Activated T-cell treated with anti-CD3 and anti-CD28 coated beads for 4 hours (primary cell): ENCODE measurements around the gene DYNC1I1.

Source experiments
- DNase-seq: peaks from one replicate; pipeline ENCODE4 v3.0.0-alpha.2; 2020

The DYNC1I1 gene

DNA sequence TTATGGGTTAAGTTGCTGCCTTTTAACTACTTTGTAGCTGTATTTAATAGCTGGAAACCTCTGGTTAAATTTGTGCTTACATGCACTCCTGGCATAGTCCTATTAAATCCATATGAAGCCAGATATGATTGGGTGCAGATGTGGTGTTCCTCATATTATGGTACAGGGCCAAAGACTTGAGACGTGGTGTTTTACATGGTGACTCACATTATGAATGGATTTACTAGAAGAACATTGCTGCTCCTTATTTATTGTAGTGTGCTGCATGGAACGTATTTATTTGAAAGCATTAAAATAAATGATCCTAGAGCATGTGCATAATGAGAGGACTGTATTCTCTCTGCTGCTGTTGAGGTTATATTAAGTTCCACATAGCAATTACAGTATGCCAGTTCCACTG lies 325.5 kb downstream of the DYNC1I1 start:
- no peak for DNase-seq

DNA sequence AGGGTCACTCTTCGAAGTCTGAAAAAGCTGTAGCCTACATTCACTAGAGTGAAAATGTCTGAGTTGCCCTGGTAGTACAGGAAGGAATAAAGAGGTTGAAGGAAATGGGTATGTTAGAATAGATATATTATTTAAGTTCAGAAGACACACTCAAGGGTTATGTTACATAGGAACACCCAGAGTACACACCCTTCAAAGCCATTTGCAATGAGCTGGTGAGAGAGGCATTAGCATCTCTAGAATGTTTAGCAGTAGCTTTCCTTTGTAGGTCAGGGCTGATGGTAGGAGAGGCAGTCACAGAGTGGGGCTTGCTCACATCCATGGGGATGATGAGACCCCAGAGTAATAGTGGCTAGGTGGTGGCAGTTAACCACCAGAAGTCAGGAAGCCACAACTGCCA lies 328.4 kb downstream of the DYNC1I1 start:
- no peak for DNase-seq

DNA sequence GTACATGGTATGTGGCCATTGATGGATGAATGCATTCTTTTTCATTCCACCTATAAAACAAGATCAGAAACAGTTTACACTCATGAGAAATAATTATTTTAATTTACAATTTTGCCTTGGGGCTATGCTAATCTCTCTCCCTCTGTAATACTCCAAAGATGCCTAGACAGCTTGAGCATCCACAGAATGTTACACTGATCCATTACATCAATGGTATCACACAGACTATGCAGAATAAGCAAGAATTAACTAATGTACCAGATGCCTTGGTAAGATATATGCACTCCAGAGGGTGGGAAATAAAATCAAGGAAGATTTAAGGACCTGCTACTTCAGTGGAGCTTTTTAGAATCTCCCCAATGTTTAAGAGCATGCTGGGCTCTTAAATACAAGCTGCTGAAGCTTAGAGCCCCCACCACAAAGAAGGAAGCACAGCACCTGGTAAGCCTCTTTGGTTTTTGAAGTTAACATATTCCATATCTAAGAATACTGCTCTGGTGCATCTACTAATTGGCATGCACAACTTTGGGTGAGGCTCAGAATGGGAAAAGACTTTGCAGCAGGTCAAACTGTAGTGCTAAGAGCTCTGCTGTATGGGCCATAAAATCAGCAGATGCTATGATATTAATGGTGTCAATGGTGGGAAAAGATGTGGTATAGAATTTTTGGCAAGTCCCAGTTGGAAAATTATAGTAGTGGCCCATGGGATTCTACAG lies 329.9 kb downstream of the DYNC1I1 start:
- DNase-seq: no peak

DNA sequence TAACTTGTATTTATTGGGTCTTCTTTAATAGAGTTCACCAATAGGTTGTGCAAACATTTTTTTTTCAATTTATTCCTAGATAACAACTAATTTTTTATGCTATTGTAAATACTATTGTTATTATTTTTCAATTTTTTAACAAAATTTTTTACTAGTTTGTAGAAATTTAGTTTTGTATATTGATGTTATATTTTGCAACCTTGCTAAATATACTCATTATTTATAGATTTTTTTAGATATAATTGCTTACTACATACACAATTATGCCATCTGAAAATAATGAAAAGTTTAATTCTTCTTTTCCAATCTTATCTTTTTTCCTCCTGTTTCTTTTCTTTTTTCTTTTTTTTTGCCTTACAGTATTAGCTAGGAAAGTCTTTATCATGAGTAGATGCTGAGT lies 332.6 kb downstream of the DYNC1I1 start:
- no peak for DNase-seq

DNA sequence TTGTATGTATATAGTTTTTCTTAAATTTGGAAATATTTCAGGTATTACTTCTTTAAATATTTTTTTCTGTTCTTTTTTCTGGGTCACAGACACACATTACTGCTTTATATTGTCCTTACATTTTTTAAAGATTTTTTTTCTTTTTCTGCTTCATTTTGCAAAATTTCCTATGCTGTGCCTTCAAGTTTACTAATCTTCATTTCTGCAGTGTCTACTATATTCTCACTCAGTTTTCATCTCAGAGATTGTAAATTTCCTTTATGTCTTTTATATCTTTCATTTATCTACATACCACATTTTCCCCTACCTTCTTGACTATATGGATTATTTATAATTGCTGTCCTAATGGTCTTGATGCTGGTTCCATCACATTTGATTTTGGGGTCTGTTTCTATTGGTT lies 339.1 kb downstream of the DYNC1I1 start:
- DNase-seq: no peak

DNA sequence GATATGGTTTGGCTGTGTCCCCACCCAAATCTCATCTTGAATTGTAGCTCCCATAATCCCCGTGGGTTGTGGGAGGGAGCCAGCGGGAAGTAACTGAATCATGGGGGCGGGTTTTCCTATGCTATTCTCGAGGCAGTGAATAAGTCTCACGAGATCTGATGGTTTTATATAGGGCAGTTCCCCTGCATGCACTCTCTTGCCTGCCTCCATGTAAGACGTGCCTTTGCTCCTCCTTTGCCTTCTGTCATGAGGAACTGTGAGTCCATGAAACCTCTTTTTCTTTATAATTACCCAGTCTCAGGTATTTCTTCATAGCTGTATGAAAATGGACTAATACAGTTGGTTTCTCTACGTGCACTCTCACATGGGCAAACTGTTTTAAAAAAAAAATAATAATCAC lies 341.8 kb downstream of the DYNC1I1 start:
- no peak for DNase-seq

DNA sequence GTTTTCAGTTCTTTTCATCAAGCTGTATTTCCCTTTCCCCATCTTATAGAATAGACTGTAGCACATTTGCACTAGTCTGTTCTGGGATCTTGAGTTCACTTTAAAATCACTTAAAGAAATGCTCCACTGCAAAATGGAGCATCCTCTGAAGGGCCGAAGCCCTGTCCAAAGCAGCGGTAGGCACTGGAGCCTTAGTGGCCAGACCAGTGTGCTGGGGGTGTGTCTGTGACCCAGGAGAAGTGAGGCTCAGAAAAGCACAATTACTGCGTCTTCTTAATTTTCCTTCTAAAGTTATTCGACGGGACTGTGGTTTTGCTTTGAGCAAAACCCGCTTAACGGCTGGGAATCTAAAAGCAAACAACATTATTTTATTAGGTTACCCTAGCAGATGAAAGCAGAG lies 343.8 kb downstream of the DYNC1I1 start:
- no peak for DNase-seq

DNA sequence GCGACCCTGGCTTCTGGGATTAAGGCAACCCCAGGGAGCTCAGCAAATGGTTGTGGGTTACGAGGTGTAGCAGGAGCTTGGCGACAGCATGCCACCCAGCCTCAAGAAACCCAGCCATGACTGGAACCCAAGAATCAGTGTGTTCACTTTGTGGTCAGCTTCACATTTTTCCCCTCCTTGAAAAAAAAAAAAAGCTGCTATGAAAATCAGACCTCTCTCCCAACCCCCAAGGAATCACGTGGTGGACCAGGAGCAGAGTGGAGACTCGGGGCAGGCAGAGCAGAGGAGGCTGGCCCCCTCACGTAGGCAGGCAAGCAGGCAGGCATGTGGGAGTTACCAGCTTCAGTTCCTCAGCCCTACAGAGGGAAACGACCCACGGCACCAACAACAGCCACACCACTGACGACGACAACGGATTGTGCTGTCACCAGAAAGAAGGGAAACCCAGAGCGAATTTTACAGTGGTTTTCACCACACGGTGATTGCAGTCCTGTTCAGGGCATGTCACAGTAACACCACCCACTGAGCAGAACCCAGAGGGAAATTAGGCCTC lies 346.2 kb downstream of the DYNC1I1 start:
- no peak for DNase-seq

DNA sequence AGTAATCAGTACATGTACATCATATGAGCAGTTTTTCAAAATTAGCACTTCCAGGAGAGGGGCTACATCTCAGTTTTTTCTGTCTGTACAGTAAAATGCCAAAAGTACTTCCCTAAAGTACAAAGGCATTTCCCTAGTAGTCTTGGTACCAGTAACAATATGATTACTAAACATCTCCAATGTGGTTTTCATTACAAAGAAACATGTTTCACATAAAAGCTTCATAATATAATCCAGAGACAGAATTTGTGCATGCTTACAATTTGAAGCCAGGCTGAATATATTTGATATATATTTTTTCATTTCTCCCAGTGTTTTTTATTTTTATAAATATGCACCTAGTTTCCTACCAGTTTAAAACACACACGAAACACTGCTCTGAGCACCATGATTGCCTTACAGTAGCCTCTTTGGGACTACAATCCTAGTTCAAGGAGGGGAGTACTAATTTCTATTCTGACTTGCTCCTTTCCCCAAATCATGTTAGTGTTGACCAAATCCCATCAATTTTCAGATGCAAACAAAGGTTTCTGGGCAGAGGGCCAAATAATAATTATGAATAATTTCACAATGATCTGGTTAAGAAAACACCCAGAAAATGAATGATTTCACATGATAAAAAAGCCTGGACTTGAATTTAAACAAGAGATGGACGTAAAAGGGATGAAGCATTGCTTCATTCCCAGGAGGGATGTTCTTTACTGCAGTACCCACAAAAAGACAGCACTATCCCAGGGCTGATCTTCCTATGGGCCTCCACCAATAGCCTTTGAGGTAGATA lies 348.3 kb downstream of the DYNC1I1 start:
- DNase-seq: no peak

DNA sequence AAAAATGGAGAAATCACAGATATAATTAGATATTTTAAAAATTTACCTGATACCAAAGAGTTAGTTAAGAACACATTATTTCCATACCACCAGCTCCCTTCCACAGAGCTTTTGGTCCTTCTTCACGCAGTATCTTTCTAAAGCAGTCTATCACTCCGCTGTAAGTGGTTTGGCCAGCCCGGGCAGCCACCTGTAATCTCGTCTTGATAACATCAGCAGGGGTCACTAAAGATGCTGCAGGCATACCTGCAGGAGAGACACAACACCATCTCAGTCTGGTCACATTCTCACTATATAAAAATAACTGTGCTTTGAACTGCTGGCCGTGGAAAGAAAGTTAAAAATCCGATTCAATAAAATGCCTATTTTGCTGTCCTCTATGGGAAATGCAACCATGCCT lies 349.4 kb downstream of the DYNC1I1 start:
- no peak for DNase-seq

DNA sequence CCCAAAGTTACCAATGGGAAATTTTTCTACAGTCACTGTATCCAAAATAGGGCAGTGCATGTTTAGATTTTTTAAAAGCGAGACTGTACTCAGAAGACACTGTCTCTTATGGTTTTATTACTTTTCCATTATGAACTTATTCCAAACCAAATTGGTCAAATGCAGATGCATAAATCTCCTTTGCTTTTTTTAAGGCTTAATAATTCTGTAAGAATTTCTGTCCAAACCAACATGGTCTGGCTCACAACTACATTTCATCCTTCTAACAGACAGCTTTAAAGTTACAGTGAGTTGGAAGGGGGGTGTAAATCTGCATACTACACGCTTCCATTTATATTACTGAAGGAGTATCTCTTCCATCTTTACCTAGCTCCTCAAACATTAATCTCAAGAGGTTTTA lies 350.4 kb downstream of the DYNC1I1 start:
- no peak for DNase-seq

DNA sequence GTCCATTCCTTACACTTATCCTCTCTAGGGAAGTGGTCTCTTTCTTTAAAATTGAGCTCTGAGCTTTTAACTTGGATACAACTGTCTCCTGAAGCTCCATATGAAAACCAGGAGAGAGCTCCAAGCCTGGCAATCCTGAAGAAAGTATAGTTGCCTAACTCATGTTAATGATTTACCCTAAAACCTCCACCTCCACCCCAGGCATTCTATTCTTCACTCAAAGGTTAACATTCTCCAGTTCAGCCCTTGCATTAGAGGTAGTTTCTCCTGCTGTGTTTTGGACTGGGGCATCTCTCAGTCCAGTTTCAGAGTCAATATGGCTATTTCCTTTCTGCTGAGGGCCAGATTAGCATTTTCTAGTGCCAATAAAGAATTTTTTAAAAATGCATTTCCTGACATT lies 354.0 kb downstream of the DYNC1I1 start:
- no peak for DNase-seq

DNA sequence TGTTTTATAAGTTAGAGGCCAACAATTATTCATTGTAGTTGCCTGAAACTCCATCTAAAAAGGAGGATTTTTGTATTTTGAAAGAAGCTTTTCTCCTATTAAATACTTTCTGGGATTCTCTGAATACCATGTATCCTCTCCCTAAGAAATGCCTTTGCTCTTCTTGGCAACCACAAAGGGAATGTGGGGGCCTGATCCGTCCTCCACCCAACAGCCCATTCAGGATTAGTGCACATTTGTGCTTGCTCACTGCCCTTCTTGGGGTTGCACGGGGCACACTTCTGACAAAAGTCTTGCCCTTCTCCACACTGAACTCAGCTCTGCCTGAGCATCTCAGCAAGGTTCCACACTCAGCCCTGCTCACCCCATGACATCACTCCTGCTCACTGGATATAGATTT lies 355.4 kb downstream of the DYNC1I1 start:
- no peak for DNase-seq

DNA sequence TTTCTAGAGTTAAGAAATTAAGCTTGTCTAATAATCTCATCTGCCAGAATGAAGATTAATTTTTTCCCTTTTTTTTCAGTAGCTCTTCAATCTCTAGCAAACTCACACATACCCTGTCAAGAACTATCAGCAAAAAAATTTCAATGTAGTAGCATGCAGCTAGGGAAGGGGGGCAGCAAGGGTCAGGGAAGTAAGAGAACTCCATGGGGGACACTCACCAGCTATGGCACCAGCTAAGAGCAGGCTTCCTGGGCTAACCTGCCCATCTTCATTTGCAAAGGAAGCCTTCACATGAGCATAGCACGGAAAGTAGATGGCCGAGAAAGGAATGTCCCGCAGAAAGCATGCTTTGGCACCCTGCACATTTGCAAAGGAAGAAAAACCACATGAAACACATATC lies 359.2 kb downstream of the DYNC1I1 start:
- DNase-seq: no peak

DNA sequence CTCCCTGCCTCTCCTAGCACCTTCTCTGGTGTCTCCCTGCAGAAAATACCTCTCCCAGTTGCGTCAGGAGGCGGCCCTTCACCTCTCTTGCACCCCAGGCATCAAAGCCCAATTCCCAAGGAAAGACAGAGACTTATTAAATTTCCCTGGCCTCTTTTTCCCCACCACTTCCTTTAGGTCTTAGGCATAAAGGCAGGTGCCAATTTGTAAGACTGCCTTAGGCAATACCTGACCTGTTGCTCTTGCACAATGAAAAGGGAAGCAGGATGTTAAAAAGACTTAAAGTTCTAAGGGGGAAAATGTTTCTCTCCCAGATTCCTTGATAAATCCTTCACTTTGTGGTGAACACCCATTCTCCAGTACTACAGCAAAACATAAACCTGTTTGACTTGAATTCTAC lies 362.9 kb downstream of the DYNC1I1 start:
- no peak for DNase-seq

DNA sequence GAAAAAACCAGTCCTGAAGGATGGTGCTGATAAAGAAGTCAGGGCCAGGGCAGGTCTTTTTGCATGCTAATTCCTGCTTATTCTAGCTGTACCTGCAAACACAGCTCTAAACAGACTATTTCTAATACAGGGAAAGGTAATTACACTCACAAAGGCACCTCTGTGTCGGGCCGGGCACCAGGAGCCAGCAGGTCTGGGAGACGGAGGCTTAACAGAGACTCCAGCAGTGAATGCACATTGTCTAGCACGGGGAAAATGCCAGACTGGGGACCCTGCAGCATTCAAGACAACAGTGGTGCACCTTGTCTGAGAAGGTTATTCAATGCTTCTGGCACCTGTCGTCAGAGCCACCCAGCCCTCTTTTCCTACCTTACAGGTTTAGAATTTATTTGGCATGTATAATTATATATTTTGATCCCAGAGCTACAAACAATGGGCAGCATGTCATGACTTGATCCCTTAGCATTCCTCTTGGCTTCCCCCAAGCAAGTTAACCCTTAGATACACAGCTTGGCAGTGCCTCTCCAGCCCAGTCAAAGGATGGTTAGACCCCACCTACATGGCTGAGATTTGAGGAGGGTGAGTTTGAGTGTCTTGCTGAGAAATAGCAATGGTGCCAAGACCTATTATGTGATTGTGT lies 364.4 kb downstream of the DYNC1I1 start:
- DNase-seq: no peak

DNA sequence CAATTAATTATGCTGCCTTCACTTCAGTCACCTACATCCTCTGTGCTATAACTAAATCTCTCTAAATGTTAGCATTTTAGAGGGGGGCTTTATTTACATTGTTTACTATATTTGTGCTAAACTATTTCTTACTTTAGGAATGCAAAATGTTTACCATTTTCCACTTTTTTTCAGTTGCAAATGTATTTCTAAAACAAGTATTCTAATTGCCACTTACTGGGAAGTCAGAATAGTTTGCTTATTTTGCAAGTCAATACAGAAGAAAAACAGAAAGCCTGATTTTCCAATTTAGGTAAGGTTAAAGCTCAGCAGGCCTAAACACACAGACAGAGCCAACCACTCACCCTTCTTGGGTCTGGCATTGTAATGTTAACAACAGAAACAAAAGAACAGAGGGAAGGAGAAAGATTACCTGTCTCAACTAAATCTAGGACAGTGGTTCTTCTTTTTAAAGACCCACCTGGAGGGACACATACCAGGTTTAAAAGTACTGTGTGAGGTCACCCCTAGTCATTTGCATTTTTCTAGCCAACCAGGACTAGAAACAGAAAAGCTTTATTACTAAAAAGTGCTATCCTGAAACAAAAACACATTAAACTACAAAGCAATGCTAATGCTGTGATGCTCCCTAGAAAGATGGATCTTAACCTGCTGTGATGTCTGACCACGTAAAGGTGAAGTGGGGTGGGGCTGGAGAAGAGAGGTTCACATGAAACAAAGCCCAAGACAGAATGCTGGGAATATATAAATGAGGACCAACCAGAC lies 371.3 kb downstream of the DYNC1I1 start:
- no peak for DNase-seq

DNA sequence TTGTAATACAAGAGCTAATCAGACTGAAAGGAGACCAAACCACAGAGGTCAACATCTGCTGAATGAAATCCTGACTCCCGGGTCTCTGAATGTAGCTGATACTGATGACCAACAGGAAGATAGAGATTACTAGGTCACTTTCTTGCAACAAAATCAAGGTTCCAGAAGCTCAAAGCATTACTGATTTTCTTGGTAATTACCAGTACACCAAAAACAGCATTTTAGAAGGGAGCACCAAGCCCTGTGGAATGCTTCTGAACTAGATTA lies 371.8 kb downstream of the DYNC1I1 start:
- no peak for DNase-seq
